Activated CD4-positive, alpha-beta memory T cell treated with anti-CD3 and anti-CD28 coated beads for 36 hours (primary cell): ENCODE data around the gene LOXL3. TPM values are rescaled to one million over a fixed set of nuclear protein-coding genes. Genes with fewer than 3 reads are reported as not detected.
A peak's percentile ranks its signal among the peaks of the same experiment; 100 is the strongest.
"Not testable (repeated sequence)": the region's sequence is repeated elsewhere in the genome, so short reads cannot be mapped to it uniquely, and the experiment has no call there.

ENCODE experiments used
- CTCF ChIA-PET: fragments of 350-600 bp; sonication (Branson Sonifier 250); formaldehyde crosslinking; loops from one replicate; lab custom pipeline; 2021; ENCODE audit warnings: antibody characterized with exemption, inconsistent platforms; lab: Charles Lee
- POLR2A ChIA-PET: fragments of 350-600 bp; sonication (Branson Sonifier 250); formaldehyde crosslinking; loops from one replicate; lab custom pipeline; 2021; ENCODE audit warnings: antibody characterized with exemption; lab: Charles Lee
- DNase-seq: peaks from one replicate; pipeline ENCODE4 v3.0.0-alpha.2; 2020
- H3K27ac Mint-ChIP-seq: one replicate; pipeline ENCODE4 v1.8.0; 2021; ENCODE audit warnings: mixed read lengths
- H3K27me3 Mint-ChIP-seq: one replicate; pipeline ENCODE4 v1.8.0; 2021; ENCODE audit warnings: mixed read lengths
- H3K36me3 Mint-ChIP-seq: one replicate; pipeline ENCODE4 v1.8.0; 2021; ENCODE audit warnings: mixed read lengths
- H3K4me1 Mint-ChIP-seq: one replicate; pipeline ENCODE4 v1.8.0; 2021; ENCODE audit warnings: low read depth, mixed read lengths
- H3K4me3 Mint-ChIP-seq: one replicate; pipeline ENCODE4 v1.8.0; 2021; ENCODE audit warnings: mild to moderate bottlenecking, mixed read lengths
- H3K9me3 Mint-ChIP-seq: one replicate; pipeline ENCODE4 v1.8.0; 2021; ENCODE audit warnings: mixed read lengths
- intact Hi-C: fragments of 100-400 bp; cut with micrococcal nuclease; formaldehyde crosslinking; loops from one replicate; pipeline ENCODE4 v1.15.1; 2023
- total RNA-seq, 2 experiments: library from RNA; stranded (reverse); gene quantifications; one replicate each; pipeline ENCODE4 v1.2.3, GENCODE V29; 2021

LOXL3 gene
- total RNA-seq, 2 experiments from 2014 or later, result 0.90 to 1.1 TPM

- no peaks in the 10 kb centered on the region for H3K36me3 Mint-ChIP-seq
- H3K9me3 Mint-ChIP-seq, result no peaks in the 10 kb centered on the region
- DNase-seq, result no peak
- no peak overlapping the region for H3K4me3 Mint-ChIP-seq
- peaks cover 8% of the 10 kb centered on the region for H3K27me3 Mint-ChIP-seq
- peaks cover 20% of the 10 kb centered on the region for H3K4me1 Mint-ChIP-seq
- H3K27ac Mint-ChIP-seq, result no peak overlapping the region
- intact Hi-C loops, result loop anchor here (5.0 kb wide), 1 partner anchor 40 kb away; no protein-coding TSS in a partner anchor
- POLR2A ChIA-PET, result no interaction called here
- CTCF ChIA-PET, result interaction anchor here (2.4 kb wide), 1 partner anchor 17 kb away, joined by 9 read pairs; no protein-coding TSS in a partner anchor
Observed at GRCh38 chr2:74572178-74572925, 18.6 kb upstream of the LOXL3 start.

- intact Hi-C loops, result loop anchor here (1.0 to 5.0 kb wide), 3 partner anchors 13 to 39 kb away; partner anchors contain the start of gene DOK1
- Mint-ChIP-seq H3K4me3 (no peak overlapping the region), H3K27ac (no peak overlapping the region), H3K27me3 (peaks cover 8% of the 10 kb centered on the region), H3K4me1 (peaks cover 25% of the 10 kb centered on the region), H3K9me3 (no peaks in the 10 kb centered on the region), H3K36me3 (no peaks in the 10 kb centered on the region)
- POLR2A ChIA-PET, result no interaction called here
- CTCF ChIA-PET, result interaction anchor here (1.0 to 2.4 kb wide), 2 partner anchors 16 to 18 kb away, joined by 3 to 9 read pairs; no protein-coding TSS in a partner anchor
- DNase-seq, result peak; percentile 55
Observed at GRCh38 chr2:74571058-74571457, 17.3 kb upstream of the LOXL3 start.

- no peak overlapping the region for H3K27ac Mint-ChIP-seq
- intact Hi-C loops, result loop anchor here (2.0 to 5.0 kb wide), 2 partner anchors 15 to 37 kb away; partner anchors contain the start of gene DOK1
- no peak for DNase-seq
- peaks cover 25% of the 10 kb centered on the region for H3K4me1 Mint-ChIP-seq
- POLR2A ChIA-PET, result no interaction called here
- H3K36me3 Mint-ChIP-seq, result no peaks in the 10 kb centered on the region
- H3K9me3 Mint-ChIP-seq, result no peaks in the 10 kb centered on the region
- no peak overlapping the region for H3K4me3 Mint-ChIP-seq
- CTCF ChIA-PET, result interaction anchor here (2.4 kb wide), 1 partner anchor 19 kb away, joined by 9 read pairs; no protein-coding TSS in a partner anchor
- peaks cover 9% of the 10 kb centered on the region for H3K27me3 Mint-ChIP-seq
Observed at GRCh38 chr2:74569686-74570085, 15.9 kb upstream of the LOXL3 start.

DNA sequence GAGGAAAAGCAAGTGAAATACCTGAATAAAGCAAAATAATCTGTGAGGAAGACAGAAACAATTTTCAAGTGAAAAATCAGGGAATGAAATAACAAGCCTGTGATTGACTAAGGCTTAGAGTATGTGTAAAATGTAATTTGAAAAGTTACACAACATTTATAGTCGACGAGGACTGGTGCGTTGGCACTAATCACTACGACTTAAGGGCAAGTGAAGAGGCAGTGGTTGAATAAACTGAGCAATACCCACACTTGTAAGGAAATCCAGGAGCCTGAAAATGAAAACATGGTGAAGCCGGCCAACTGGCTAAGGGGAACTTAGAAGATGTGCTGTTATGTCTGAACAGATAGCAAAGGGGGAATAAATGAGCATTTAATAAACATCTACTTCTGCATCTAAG lies 14.1 kb upstream of the LOXL3 start:
- Mint-ChIP-seq H3K27ac (no peak overlapping the region), H3K4me1 (peaks cover 12% of the 10 kb centered on the region), H3K27me3 (peaks cover 11% of the 10 kb centered on the region), H3K4me3 (no peak overlapping the region), H3K36me3 (no peaks in the 10 kb centered on the region), H3K9me3 (no peaks in the 10 kb centered on the region)
- intact Hi-C loops, result no loop called here
- ChIA-PET CTCF (interaction anchor here (0.8 to 1.4 kb wide), 4 partner anchors 9 to 60 kb away, joined by 3 to 4 read pairs (median 4); partner anchors contain the start of gene PCGF1), POLR2A (interaction anchor here (1.8 kb wide), 1 partner anchor 14 kb away, joined by 5 read pairs; the partner anchor contains the start of gene LOXL3)
- no peak for DNase-seq

DNA sequence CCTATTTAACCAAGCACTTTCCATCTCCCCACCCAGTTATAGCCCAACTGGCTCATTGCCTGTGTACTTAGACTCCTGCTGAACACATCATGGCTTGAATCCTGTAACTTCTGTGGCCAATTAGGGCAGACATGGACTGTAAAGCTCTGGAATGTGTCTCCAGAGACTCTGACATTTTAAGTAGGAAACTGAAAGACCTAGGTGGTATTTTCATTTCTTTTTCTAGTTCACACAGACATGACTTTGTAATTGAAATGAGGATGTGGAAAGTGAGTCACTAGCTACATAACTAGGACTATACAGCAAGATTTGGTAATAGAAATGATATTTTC lies 13.0 kb upstream of the LOXL3 start:
- no peak overlapping the region for H3K4me3 Mint-ChIP-seq
- POLR2A ChIA-PET, result interaction anchor here (1.2 to 1.8 kb wide), 3 partner anchors 10 to 13 kb away, joined by 3 to 9 read pairs (median 5); partner anchors contain the start of gene LOXL3

GRCh38 chr2:74566076-74566753 lies 12.5 kb upstream of the LOXL3 start:
- H3K4me3 Mint-ChIP-seq, result no peak overlapping the region
- intact Hi-C loops, result no loop called here

More for the DNA sequence above, 13.0 kb upstream of the LOXL3 start:
- Mint-ChIP-seq H3K36me3 (no peaks in the 10 kb centered on the region), H3K9me3 (no peaks in the 10 kb centered on the region), H3K27me3 (peaks cover 14% of the 10 kb centered on the region), H3K27ac (peak overlapping the region; percentile 76), H3K4me1 (peaks cover 10% of the 10 kb centered on the region)
- intact Hi-C loops, result no loop called here
- CTCF ChIA-PET, result interaction anchor here (1.1 to 1.4 kb wide), 4 partner anchors 9 to 317 kb away, joined by 3 to 5 read pairs (median 4); no protein-coding TSS in a partner anchor
- no peak for DNase-seq

GRCh38 chr2:74564222-74564621 lies 10.5 kb upstream of the LOXL3 start:
- intact Hi-C loops, result no loop called here
- Mint-ChIP-seq H3K36me3 (no peaks in the 10 kb centered on the region), H3K4me3 (no peak overlapping the region), H3K27ac (no peak overlapping the region), H3K9me3 (no peaks in the 10 kb centered on the region), H3K4me1 (peaks cover 12% of the 10 kb centered on the region), H3K27me3 (peaks cover 20% of the 10 kb centered on the region)
- CTCF ChIA-PET, result no interaction called here
- POLR2A ChIA-PET, result no interaction called here
- no peak for DNase-seq

More at GRCh38 chr2:74566076-74566753, 12.5 kb upstream of the LOXL3 start:
- H3K27me3 Mint-ChIP-seq, result peaks cover 17% of the 10 kb centered on the region
- no peak for DNase-seq
- ChIA-PET CTCF (interaction anchor here (0.7 to 1.4 kb wide), 5 partner anchors 9 to 317 kb away, joined by 3 to 5 read pairs (median 4); no protein-coding TSS in a partner anchor), POLR2A (interaction anchor here (0.5 to 1.8 kb wide), 4 partner anchors 10 to 95 kb away, joined by 3 to 9 read pairs (median 4); partner anchors contain the start of gene LOXL3)
- H3K36me3 Mint-ChIP-seq, result no peaks in the 10 kb centered on the region
- H3K4me1 Mint-ChIP-seq, result peaks cover 10% of the 10 kb centered on the region
- H3K9me3 Mint-ChIP-seq, result no peaks in the 10 kb centered on the region
- H3K27ac Mint-ChIP-seq, result peak overlapping the region; percentile 76

DNA sequence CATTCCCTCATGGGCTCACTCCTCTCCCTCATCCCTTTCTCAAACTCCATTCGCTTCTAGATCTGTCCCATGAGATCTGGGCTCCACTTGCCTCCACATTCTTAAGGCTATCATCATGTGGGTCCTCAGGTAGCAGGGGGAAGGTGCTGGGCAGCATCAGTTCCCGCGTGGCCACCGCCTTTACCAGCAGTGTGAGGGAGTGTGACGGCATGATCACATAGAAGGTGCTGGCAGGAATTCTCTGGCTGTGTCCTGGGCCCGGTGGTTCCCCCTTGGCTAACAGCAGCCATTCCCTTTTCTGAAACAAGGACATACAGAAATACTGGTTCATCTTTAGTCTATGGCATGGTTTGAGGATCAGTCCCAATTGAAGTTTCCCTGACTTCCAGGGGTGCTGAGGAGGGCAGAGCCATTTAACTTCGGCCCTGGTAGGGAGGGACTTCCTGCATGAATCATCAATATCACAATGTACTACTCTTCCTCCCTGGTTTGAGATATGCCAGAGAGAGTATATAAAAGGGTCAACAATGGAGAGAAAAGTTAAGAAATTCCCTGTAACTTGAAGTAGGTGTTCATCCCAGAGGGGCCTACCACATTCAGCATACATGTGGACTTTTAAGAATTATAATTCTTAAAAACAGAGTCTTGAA lies 8.5 kb upstream of the LOXL3 start:
- H3K27me3 Mint-ChIP-seq, result peaks cover 13% of the 10 kb centered on the region
- H3K4me1 Mint-ChIP-seq, result peaks cover 10% of the 10 kb centered on the region
- H3K9me3 Mint-ChIP-seq, result no peaks in the 10 kb centered on the region
- DNase-seq, result no peak
- H3K36me3 Mint-ChIP-seq, result no peaks in the 10 kb centered on the region
- intact Hi-C loops, result no loop called here
- no peak overlapping the region for H3K4me3 Mint-ChIP-seq
- POLR2A ChIA-PET, result no interaction called here
- no peak overlapping the region for H3K27ac Mint-ChIP-seq
- CTCF ChIA-PET, result no interaction called here

- CTCF ChIA-PET, POLR2A ChIA-PET, H3K27ac Mint-ChIP-seq, H3K9me3 Mint-ChIP-seq, intact Hi-C loops, DNase-seq, H3K4me3 Mint-ChIP-seq, H3K36me3 Mint-ChIP-seq, H3K4me1 Mint-ChIP-seq: not testable (repeated sequence)
- H3K27me3 Mint-ChIP-seq, result peaks cover 13% of the 10 kb centered on the region
Observed at GRCh38 chr2:74561022-74561421, 7.3 kb upstream of the LOXL3 start.

GRCh38 chr2:74560591-74560990 lies 6.8 kb upstream of the LOXL3 start:
- intact Hi-C loops, result no loop called here
- no peak overlapping the region for H3K4me3 Mint-ChIP-seq
- peaks cover 4% of the 10 kb centered on the region for H3K36me3 Mint-ChIP-seq
- no peaks in the 10 kb centered on the region for H3K9me3 Mint-ChIP-seq
- no peak for DNase-seq
- no peak overlapping the region for H3K27ac Mint-ChIP-seq
- H3K4me1 Mint-ChIP-seq, result peaks cover 5% of the 10 kb centered on the region
- ChIA-PET CTCF (no interaction called here), POLR2A (no interaction called here)
- H3K27me3 Mint-ChIP-seq, result peaks cover 11% of the 10 kb centered on the region

GRCh38 chr2:74559912-74560311 lies 6.2 kb upstream of the LOXL3 start:
- POLR2A ChIA-PET, result no interaction called here
- CTCF ChIA-PET, result no interaction called here
- peaks cover 5% of the 10 kb centered on the region for H3K4me1 Mint-ChIP-seq

More at GRCh38 chr2:74559912-74560311, 6.2 kb upstream of the LOXL3 start:
- Mint-ChIP-seq H3K9me3 (no peaks in the 10 kb centered on the region), H3K4me3 (no peak overlapping the region), H3K27me3 (peaks cover 11% of the 10 kb centered on the region), H3K27ac (no peak overlapping the region), H3K36me3 (peaks cover 4% of the 10 kb centered on the region)
- DNase-seq, result no peak
- intact Hi-C loops, result no loop called here
